CD4-positive, alpha-beta T cell treated with Interleukin-10 for 1 hour (primary cell): Measurements from ENCODE around the gene ZC3H12D.

ENCODE experiments used
- DNase-seq: peaks from one replicate; pipeline ENCODE4 v3.0.0-alpha.2; 2020

Gene ZC3H12D

GRCh38 chr6:149439626-149440025 lies 45.2 kb downstream of the ZC3H12D start:
- DNase-seq = no peak

- no peak for DNase-seq
Measured at GRCh38 chr6:149438855-149439254, 46.0 kb downstream of the ZC3H12D start.

DNA sequence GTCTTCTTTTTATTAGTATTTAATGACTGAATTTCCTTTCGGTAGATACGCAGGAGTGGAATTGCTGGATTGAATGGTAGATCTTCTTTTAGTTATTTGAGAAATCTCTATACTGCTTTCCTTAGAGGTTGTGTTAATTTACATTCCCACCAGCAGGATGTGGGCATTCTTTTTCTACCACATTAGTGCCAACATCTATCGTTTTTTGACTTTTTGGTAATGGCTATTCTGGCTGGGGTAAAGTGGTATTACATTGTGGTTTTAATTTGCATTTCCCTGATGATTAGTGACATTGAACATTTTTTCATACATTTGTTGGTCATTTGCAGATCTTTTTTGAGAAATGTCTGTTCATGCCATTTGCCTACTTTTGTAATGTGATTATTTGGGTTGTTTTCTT lies 47.6 kb downstream of the ZC3H12D start:
- DNase-seq = no peak

GRCh38 chr6:149436647-149437046 lies 48.2 kb downstream of the ZC3H12D start:
- DNase-seq = no peak

- no peak for DNase-seq
Measured at GRCh38 chr6:149435919-149436586, 48.8 kb downstream of the ZC3H12D start.

DNA sequence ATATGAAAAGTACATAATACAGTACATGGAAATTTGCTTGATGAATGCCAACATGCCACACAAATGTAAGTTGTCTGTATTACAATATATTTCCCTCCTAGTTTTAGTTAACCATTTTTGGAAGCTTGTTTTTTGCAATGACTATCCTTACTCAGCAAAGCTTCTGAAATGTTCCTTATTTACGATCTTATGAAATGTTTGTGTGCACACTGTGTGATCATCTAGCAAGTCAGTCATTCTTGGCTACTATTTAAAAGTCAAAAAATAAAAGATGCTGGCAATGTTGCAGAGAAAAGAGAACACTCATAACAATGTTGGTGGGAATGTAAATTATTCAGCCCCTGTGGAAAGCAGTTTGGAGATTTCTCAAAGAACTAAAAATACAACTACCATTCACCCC lies 50.9 kb downstream of the ZC3H12D start:
- no peak for DNase-seq

DNA sequence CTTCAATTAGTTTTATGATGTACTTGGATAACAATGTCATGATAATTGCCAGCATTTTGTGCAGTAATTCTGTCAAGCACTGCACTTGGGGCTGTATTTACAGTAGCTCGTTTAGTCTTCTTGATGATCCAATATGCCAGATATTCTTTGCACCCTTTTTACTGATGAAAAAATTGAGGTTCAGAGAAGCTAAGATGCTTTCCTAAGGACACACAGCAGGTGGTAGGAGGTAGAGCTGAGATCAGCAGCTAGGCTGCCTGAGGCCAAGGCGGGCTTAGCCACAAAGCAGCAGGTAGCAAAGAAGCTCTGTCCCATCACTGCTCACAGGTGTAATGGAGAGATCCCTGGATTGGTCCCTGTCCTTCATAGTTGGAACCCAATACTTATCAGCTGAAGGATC lies 51.4 kb downstream of the ZC3H12D start:
- no peak for DNase-seq

GRCh38 chr6:149431905-149432775 lies 52.7 kb downstream of the ZC3H12D start:
- DNase-seq = peak; percentile 89

DNA sequence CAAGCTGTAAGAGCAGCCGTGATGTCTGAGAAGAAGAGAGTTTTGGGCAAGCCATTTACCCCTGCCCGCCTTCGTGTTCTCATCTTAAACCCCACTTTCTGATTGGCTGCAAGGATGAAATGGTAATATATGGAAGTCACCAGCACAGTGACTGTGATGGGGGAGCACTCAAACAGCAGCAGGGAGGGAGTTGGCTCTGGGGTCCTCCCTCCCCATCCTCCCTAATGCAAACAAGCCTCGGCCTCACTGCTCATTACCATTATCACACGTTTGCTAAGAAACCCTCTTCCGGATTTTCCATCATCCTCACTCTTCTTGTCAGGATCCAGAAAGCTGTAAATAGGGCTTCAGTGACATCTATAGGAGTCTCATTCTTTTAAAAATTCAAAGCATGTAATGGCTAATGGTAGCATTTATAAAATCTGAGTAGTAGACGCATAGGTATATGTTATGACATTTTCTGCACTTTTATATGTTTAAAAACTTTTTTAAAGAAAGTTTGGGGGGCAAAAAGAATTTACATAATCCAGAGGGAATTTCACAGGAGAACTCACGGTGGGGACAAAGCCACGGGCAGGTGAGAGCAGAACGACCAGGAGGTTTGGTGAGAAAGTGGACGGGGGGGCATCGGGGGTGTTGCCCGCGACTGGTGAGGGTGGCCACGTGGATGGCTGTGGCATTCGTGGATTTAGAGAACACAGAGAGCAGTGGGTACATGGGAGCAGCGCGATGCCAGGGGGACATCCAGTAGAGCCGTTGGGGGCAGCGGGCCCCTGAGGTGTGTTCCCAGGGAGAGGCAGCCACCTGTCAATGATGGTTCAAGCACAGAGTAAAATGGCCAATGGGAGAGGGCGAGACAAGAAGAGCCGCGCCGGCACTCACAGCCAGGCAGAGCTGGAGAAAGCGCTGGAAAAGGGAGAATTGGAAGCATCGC lies 55.1 kb downstream of the ZC3H12D start:
- no peak for DNase-seq

GRCh38 chr6:149428606-149429005 lies 56.2 kb downstream of the ZC3H12D start:
- no peak for DNase-seq

DNA sequence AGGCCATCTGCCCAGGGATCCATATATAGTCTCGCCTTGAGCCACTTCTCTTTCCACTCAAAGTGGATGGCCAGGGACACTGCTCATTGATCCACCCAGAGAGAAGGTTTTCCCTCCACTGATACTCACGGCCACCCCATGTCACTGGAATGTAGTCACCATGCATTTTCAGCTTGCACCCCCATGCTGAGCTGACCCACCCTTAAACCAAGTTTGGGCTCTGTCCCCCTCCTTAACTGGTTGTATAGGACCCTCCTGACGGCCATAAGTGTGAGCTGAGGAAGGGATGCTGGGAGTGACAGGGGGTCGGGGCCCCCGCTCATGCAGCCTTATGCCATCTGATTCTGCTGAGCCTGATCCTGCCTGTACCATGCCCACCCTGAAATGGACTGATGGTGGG lies 59.1 kb downstream of the ZC3H12D start:
- no peak for DNase-seq

GRCh38 chr6:149425224-149425623 lies 59.6 kb downstream of the ZC3H12D start:
- DNase-seq = no peak

GRCh38 chr6:149423964-149424440 lies 60.8 kb downstream of the ZC3H12D start:
- no peak for DNase-seq

- DNase-seq = no peak
Measured at GRCh38 chr6:149422581-149422980, 62.2 kb downstream of the ZC3H12D start.

GRCh38 chr6:149421132-149421531 lies 63.7 kb downstream of the ZC3H12D start:
- DNase-seq = no peak

GRCh38 chr6:149419696-149420404 lies 65.0 kb downstream of the ZC3H12D start:
- no peak for DNase-seq

GRCh38 chr6:149414821-149415220 lies 70.0 kb downstream of the ZC3H12D start:
- no peak for DNase-seq

GRCh38 chr6:149414009-149414408 lies 70.8 kb downstream of the ZC3H12D start:
- no peak for DNase-seq

- no peak for DNase-seq
Measured at GRCh38 chr6:149410557-149410956, 74.3 kb downstream of the ZC3H12D start.

DNA sequence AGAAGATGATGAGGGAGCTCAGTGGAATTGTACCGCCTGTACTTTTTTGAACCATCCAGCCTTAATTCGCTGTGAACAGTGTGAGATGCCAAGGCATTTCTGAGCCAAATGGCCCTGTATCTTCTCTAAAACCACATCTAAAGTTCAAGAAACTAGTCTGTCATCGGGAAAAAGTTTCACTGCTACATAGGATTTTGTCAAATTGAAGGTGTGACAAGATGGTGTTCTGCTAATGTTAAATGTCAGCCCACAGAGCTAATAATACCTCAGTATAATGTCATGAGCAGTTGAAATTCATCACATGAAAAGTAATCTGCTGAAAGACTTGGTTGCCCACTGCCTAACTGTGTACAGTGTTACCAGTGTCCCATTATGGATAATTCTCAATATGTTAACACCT lies 75.2 kb downstream of the ZC3H12D start:
- DNase-seq = no peak

- DNase-seq = no peak
Measured at GRCh38 chr6:149405823-149406765, 78.7 kb downstream of the ZC3H12D start.
